Uterus (tissue), 4 donors: ENCODE data around the gene SFSWAP. TPM values are rescaled to one million over a fixed set of nuclear protein-coding genes. Genes with fewer than 3 reads are reported as not detected.

ENCODE experiments used
- DNase-seq, 2 donors: peaks; one replicate each; pipeline ENCODE4 v3.0.0-alpha.2; 2019 to 2020
- H3K27ac ChIP-seq, 2 donors: fragments of 200-600 bp; sonication (generic); 1 replicate in 1 of 2; 2 replicates in 1 of 2; pipeline ENCODE4 v1.5.1; 2016 to 2018
- H3K27me3 ChIP-seq, 2 donors: fragments of 200-600 bp; sonication (generic); one replicate each; pipeline ENCODE4 v1.5.1; 2018 to 2019; ENCODE audit warnings: control low read depth in 1 of 2
- H3K36me3 ChIP-seq, 2 donors: fragments of 200-600 bp; sonication (generic); one replicate each; pipeline ENCODE4 v1.5.1; 2019; ENCODE audit warnings: control low read depth in 1 of 2
- H3K4me1 ChIP-seq, 2 donors: fragments of 200-600 bp; sonication (generic); one replicate each; pipeline ENCODE4 v1.5.1; 2018 to 2019; ENCODE audit warnings: control low read depth in 1 of 2
- H3K4me3 ChIP-seq, 2 donors: fragments of 200-600 bp; sonication (generic); 1 replicate in 1 of 2; 2 replicates in 1 of 2; pipeline ENCODE4 v1.5.1; 2018 to 2019; ENCODE audit warnings: mild to moderate bottlenecking in 1 of 2
- H3K9me3 ChIP-seq, 2 donors: fragments of 200-600 bp; sonication (generic); one replicate each; pipeline ENCODE4 v1.5.1; 2019; ENCODE audit warnings: control low read depth in 1 of 2
- CTCF ChIP-seq, 4 experiments: fragments of 200-600 bp in 2 of 4; fragments of 450-650 bp in 2 of 4; sonication (generic) in 2 of 4; IDR thresholded peaks; one replicate each; pipeline ENCODE4 v1.5.1; 2016 to 2019; ENCODE audit warnings: antibody characterized with exemption in 4 of 4, mild to moderate bottlenecking in 2 of 4, moderate library complexity in 1 of 4
- POLR2A ChIP-seq, 2 donors: fragments of 450-650 bp; IDR thresholded peaks; one replicate each; pipeline ENCODE4 v1.6.1; 2016; ENCODE audit warnings: antibody characterized with exemption in 2 of 2, mild to moderate bottlenecking in 1 of 2, moderate library complexity in 1 of 2
- intact Hi-C: fragments of 100-400 bp; cut with DNase I; formaldehyde crosslinking; loops from one replicate; pipeline ENCODE4 v1.15.1; 2023; ENCODE audit warnings: low total_unique reads
- total RNA-seq, 4 donors: library from RNA; depleted of rRNA in 3 of 4; stranded (reverse); fragments of >200 nt in 3 of 4; gene quantifications; one replicate each; pipeline versions ENCODE4 v1.1.0 to v1.2.4, GENCODE V29; 2014 to 2023
- donor health status: DM: yes; HTN: yes; CAD: no.

Gene SFSWAP
- total RNA-seq, 4 donors from 2014 or later = 25.3 to 78.1 (median 55.2) TPM

GRCh38 chr12:131833896-131834641 lies 123.2 kb downstream of the SFSWAP start:
- peaks cover 0 to 3% of the 10 kb centered on the region in 2 donors for H3K27me3 ChIP-seq

GRCh38 chr12:131834798-131835615 lies 124.1 kb downstream of the SFSWAP start:
- Histone ChIP-seq H3K4me3 (no peak overlapping the region), H3K27ac (no peak overlapping the region), H3K9me3 (no peaks in the 10 kb centered on the region), H3K36me3 (no peaks in the 10 kb centered on the region), H3K4me1 (peaks cover 0 to 8% of the 10 kb centered on the region in 2 donors), H3K27me3 (peaks cover 0 to 2% of the 10 kb centered on the region in 2 donors)
- DNase-seq = no peak
- intact Hi-C loops = no loop called here
- TF ChIP-seq CTCF (IDR thresholded peaks at IDR 0.05) = no peak
- no peak for TF ChIP-seq POLR2A (IDR thresholded peaks at IDR 0.05)

More at GRCh38 chr12:131833896-131834641, 123.2 kb downstream of the SFSWAP start:
- no peak for DNase-seq
- Histone ChIP-seq H3K9me3 (no peaks in the 10 kb centered on the region), H3K36me3 (no peaks in the 10 kb centered on the region), H3K4me3 (no peak overlapping the region), H3K27ac (no peak overlapping the region), H3K4me1 (peaks cover 0 to 14% of the 10 kb centered on the region in 2 donors)
- TF ChIP-seq CTCF (IDR thresholded peaks at IDR 0.05) = peak in 1 of 4 experiments; percentile 8
- no peak for TF ChIP-seq POLR2A (IDR thresholded peaks at IDR 0.05)
- intact Hi-C loops = no loop called here

GRCh38 chr12:131835616-131836171 lies 124.8 kb downstream of the SFSWAP start:
- H3K9me3 ChIP-seq = no peaks in the 10 kb centered on the region
- intact Hi-C loops = no loop called here
- peaks cover 0 to 3% of the 10 kb centered on the region in 2 donors for H3K4me1 ChIP-seq
- DNase-seq = no peak
- no peaks in the 10 kb centered on the region for H3K36me3 ChIP-seq
- H3K27ac ChIP-seq = no peak overlapping the region
- TF ChIP-seq CTCF (IDR thresholded peaks at IDR 0.05) = no peak
- TF ChIP-seq POLR2A (IDR thresholded peaks at IDR 0.05) = no peak
- no peaks in the 10 kb centered on the region for H3K27me3 ChIP-seq
- H3K4me3 ChIP-seq = no peak overlapping the region

GRCh38 chr12:131836193-131836592 lies 125.3 kb downstream of the SFSWAP start:
- no peaks in the 10 kb centered on the region for H3K4me1 ChIP-seq
- no peak for DNase-seq
- no peaks in the 10 kb centered on the region for H3K27me3 ChIP-seq
- H3K36me3 ChIP-seq = no peaks in the 10 kb centered on the region
- TF ChIP-seq CTCF (IDR thresholded peaks at IDR 0.05) = no peak
- TF ChIP-seq POLR2A (IDR thresholded peaks at IDR 0.05) = no peak
- intact Hi-C loops = no loop called here
- H3K4me3 ChIP-seq = no peak overlapping the region
- H3K27ac ChIP-seq = no peak overlapping the region
- H3K9me3 ChIP-seq = no peaks in the 10 kb centered on the region
